OCI-M2 (cell line): ENCODE results near the gene OXA1L.
"Not testable (repeated sequence)": the region's sequence is repeated elsewhere in the genome, so short reads cannot be mapped to it uniquely, and the experiment has no call there.

Experiments
- DNase-seq: peaks from one replicate; lab custom pipeline; 2025; ENCODE audit not compliant: unreplicated experiment; lab: John Stamatoyannopoulos, UW

The OXA1L gene

DNA sequence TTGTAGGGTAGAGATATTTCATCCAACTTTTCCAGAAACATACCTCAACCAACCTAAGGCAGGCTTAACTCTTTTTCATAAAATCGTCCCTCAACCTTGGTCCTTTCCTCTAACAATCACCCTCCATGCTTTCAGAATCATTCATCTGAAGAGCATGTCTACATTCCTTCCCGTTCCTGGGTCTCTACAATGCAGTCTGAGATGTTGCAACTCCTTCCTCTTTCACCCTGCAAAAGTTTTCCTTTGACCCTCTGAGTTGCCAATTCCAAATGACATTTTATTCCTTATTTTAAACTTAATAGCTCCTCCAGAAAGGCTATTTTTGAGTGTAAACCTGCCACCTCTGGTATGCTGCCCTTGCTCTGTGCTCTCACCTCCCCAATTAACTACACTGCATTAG lies 32.0 kb downstream of the OXA1L start:
- DNase-seq: no peak

DNA sequence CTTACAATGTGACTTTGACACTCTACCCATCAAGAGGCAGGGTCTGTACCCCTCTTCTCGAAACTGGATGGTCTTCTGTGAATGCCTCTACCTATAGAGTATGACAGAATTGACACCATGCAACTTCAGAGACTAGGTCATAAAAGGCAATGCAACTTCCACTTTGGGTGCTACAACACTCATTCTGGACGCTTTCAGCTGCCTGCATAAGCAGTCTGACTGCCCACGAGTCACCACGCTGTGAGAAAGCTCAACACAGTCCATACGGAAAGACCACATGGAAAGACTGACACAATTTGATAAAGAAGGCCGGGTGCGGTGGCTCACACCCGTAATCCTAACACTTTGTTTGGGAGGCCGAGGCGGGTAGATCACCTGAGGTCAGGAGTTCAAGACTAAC lies 33.9 kb downstream of the OXA1L start:
- DNase-seq: no peak

DNA sequence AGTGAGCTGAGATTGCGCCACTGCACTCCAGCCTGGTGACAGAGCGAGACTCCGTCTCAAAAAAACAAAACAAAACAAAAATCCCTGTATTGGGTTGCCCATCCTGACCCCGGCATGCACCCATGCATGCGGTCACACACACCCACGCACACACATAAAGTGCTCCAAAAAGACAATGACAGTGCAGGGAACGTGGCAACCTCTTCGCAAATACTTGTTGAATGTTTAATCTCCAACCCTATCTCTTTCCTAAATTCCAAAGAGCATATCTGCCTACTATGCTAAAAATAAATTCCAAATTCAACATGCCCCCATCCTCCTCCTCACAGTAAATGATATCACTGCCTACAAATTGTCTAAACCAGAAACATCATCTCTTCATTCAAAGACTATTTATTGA lies 35.2 kb downstream of the OXA1L start:
- DNase-seq: no peak

DNA sequence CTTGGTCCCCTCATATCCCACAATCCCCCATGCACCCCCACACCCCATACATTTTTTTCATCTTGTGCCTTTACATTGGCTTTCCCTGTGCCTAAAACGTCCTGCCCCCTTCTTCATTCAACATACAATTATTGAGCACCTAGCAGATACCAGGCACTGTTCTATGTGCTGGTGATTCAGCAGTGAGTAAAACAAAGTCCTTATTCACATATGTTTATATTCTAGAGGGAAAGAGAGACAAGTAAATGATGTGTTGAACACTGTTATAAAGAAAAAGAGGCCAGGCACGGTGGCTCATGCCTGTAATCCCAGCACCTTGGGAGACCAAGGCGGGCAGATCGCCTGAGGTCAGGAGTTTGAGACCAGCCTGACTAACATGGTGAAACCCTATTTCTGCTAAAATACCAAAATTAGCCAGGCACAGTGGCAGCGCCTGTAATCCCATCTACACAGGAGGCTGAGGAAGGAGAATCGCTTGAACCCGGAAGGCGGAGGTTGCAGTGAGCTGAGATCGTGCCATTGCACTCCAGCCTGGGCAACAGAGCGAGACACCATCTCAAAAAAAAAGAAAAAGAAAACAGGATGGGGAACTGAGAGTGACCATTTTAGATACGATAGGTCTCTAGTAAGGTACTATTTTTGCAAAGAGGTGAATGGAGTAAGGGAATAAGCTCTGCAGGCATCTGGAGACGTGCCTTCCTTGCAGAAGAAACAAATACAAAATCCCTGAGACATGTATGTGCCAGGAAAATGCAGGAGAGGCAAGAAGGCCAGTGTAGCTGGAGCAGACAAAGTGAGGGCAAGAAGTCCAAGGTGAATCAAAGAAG lies 36.6 kb downstream of the OXA1L start:
- no peak for DNase-seq

DNA sequence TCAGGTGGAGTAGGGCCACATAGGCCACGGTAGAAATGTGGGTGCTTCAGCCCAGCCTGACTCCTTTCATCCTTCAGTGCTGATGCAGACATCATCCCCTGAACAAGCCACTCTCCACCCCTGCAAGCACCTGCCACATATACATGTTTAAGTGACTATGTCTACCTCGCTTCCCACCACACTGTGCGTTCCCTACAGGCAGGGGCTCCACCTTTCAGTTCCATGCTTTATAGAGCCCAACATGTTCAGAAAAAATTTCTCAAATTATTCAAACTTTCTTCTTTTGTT lies 37.1 kb downstream of the OXA1L start:
- DNase-seq: no peak

DNA sequence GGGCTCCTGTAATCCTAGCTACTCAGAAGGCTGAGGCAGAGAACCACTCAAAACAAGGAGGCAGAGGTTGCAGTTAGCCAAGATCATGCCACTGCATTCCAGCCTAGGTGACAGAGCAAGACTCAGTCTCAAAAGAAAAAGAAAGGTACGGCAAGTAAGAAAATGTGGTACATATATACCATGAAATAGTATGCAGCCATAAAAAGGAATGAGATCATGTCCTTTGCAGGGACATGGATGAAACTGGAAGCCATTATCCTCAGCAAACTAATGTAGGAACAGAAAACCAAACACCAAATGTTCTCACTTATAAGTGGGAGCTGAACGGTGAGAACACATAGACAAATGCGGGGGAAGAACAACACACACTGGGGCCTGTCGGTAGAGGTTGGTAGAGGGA lies 38.7 kb downstream of the OXA1L start:
- DNase-seq: not testable (repeated sequence)

DNA sequence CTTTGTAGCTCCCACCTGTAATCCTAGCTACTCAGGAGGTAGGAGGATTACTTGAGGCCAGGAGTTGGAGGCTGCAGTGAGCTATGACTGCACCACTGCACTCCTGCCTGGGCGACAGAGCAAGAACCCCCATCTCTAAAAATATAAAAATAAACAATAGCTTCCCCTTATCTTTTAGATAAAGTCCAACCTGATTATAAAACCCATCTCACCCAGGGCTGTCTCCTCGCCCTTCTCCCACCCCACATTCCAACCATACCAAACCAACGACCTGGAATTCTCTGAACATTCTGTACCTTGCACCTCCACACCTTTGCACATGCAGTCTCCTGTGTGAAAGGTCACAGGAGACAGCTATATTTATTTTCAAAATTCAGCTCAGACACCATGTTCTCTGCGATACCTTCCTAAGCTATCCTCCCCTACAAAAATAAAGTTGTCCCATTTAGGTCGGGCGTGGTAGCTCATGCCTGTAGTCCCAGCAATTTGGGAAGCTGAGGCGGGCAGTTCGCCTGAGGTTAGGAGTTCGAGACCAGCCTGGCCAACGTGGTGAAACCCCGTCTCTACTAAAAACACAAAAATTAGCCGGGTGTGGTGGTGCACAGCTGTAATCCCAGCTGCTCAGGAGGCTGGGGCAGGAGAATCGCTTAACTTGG lies 41.1 kb downstream of the OXA1L start:
- DNase-seq: no peak

DNA sequence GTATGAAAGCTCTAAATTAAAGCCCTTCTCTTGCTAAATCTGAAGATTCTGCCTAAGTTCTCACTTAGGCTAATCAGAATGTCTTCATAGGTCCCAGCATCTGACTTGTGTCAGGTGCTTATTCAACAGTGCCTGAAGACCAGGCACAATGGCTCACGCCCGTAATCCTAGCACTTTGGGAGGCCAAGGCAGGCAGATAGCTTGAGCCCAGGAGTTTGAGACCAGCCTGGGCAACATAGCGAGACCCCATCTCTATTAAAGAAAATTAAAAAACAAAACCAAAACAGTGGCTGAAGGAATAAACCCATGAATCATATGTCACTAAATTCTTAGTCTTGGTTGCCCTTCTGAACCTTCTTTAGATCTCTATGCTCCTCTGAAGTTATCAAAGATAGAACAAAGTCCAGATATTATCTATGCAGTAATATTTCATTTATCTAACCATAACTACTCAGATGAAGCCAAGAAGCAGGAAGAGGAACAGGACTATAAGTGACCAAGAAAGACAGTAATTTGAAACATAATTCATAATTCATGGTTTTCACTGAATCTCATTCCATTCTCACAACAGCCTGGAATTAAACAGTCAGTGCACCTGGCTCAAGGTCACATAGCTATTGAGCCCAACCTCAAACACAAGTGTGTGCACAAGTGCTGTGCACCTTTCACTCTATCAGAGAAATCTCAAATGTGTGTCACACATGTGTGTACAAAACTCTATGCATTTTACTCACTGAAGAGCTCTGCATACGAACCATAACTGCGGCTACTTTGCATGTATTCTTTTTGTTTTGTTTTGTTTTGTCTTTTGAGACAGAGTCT lies 42.1 kb downstream of the OXA1L start:
- no peak for DNase-seq

DNA sequence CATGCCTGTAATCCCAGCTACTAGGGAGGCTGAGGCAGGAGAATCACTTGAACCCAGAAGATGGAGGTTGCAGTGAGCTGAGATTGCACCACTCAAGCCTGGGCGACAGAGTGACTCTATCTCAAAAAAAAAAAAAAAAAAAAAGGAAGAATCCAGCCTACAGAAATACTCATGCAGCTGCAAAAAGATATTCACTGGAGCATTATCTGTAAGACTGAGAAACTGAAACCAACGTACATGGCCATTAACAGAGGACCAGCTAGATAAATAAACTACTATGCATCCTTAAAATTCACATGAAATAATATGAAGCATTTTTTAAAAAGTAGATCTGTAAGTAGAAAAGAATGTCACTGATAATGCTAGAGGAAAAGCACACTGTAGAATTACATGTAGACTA lies 45.2 kb downstream of the OXA1L start:
- no peak for DNase-seq

DNA sequence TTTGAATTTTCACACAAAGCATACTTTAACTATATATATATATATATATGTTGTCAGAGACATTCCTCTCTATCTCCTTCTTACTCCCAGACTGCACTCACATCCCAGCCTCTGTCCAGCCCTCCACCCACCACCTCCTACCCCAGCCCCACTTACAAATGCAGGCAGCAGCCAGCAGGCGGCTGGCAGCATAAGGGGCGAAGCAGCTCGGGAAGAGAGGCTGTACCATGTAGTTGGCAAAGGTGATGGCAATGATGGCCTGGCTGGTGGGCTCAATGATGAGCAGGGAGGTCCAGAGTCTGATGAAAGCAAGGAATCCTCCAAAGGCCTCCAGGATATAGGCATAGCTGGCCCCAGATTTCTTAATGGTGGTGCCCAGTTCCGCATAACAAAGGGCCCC lies 46.3 kb downstream of the OXA1L start:
- no peak for DNase-seq

DNA sequence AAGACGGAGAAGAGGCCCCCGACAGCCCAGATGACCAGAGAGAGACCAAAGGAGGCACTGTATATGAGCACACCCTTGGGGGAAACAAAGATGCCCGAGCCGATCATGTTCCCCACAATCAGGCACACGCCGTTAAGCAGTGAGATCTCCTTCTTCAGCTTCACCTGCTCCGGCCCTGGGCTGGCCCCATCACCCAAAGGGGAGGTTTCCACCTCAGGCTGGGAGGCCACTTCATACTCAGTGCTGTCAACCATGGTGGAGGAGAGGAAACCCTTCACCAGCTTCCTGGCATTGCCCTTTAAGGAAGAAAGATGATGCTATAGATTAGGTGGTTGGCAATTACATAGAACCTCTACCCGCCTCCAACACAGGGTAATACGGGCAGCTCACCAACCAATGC lies 46.7 kb downstream of the OXA1L start:
- DNase-seq: no peak

DNA sequence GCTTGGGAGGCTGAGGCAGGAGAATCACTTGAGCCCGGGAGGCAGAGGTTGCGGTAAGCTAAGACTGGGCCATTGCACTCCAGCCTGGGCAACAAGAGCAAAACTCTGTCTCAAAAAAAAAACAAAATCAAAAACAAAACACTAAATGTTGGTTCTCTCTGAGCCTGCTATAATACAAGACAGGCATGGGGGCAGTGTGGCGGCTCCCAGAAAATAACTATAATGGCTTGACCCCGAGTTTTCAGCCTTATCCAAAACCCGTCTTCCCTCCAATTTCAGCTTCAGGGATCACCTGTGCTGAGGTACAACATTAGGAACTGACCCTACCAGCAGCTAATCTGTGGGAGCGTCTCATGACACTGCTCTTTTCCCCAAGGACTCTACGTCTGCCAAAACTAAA lies 47.9 kb downstream of the OXA1L start:
- DNase-seq: no peak

DNA sequence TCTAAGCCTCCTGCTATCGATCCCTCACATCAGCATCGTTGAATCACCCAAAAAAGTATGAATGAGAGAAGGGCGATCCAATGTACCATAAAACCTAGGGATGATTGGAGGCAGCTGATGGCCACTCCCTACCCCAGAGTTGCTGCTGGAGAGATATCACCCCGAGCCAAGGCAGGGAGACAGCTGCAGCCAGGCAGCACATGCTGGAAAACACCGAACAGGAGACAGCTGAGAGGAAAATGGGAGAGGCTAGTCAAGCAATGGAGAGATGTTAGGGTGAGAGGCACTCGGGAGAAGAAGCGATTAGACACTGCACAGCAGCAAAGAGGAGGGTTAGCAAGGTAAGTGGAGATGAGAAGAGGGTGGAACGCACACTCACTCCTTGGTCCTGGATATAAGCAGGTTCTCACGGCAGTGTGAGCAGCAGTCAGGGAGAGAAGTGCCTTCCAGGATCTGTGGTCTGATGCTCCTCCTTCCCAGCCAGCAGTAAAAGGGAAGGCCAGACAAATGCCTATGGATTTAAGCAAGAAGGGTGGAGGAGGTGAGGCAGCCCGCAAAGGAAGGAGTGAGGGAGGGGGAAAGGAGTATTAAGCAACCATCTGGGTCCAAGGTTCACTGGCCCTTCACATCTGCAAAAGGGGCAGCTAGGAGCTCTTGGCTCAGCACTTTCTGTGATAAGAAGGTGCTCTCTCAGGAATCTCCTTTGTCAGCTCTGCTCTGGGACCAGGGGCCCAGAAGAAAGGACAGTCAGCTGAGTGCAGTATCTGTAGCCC lies 48.6 kb downstream of the OXA1L start, which contains the start of gene SLC7A7:
Gene SLC7A7, minus strand, starts transcription at position 495 of the 773 bp plus-strand sequence. CDS start 2,037 bp downstream, outside the sequence.
- no peak for DNase-seq

DNA sequence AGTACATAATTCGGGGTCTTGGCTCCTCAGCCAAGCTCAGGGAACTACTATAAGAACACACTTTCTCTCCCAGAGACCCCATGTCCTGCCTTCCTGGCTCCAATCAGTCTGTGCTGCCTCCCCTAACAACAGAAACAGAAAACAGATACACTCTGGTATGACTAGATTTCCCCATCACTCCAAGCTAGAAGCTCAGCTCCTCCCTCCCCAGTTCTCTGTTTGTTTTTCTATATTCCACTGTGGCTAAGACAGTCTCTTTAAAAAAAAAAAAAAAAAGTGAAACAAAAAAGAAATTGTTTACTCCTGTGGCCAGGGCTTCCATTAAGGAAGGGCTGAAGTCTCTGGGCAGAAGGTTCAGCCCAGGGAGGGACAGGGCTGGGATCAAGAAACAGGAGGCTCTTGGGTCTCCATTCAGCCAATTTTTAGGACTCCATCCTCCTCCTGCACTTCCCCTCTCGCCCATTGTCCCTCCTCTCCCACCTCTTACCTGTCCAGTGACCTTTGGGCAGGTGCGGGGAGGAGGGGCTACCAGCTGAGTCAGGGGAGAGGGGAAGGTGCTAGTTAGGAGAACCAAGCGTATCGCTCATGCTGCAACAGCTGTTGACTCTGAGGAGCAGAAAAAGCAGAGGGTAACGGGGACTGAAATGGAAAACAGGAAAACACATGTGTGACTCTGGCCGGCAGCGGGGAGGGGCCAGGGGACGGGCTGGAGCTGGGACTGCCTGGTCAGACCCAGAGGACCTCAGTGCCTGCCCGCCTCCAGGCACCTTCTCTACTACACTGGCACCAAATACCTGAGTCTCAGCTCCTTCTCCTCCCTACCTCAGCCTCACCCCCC lies 52.9 kb downstream of the OXA1L start:
- DNase-seq: no peak

DNA sequence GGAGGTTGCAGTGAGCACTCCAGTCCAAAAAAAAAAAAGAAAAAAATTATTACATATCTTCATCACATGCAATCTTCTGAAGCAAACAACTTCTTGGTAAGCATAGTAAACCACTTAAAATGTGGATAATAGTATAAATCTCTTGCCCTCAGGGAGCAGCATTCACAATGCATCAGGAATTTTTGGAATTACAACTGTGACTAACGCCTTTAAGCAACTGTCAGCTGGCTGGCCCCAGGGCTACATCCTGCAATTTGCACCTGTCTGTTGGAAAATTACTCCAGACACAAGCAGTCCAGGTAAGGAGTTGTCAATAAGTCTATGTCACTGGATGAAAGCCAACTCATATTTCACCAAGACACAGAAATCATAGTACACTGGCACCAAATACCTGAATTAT lies 54.2 kb downstream of the OXA1L start:
- DNase-seq: no peak

DNA sequence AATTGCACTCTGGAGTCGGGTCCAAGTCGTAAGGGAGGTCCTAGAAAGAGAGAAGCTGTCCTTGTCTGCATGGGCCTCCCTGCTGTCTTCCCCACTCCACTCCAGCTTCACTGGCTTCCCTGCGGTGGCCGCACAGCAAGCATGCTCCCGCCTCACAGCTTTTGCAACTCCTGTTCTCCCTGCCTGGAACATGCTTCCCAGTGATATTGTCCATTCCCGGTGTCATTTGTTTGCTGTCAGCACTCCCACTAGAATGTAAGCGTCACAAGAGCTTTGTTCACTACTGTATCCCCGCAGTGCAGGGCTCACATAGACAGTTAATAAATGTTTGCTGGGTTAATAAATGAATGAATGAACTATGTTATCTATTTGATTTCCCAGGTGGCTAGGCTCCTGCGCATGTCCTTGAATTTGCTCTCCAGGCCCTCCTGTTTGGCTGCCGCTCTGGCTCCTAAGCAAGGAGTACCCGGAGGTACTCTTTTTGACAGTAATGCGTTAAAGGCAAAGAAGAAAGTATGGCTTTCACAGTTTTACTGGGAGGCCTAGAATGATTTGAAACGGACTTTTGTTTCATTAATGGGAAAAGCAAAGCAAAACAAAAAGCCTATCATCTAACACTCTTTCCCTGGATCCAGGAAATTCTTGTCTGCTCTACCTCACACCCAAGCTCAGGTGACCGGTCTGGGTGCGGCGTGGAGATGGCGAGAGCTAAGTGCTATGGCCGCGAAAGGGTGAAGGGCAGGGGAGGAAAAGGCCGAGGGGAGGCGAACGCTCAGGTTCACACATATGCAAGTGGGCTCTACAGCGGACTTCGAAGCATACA lies 54.9 kb downstream of the OXA1L start:
- DNase-seq: no peak

DNA sequence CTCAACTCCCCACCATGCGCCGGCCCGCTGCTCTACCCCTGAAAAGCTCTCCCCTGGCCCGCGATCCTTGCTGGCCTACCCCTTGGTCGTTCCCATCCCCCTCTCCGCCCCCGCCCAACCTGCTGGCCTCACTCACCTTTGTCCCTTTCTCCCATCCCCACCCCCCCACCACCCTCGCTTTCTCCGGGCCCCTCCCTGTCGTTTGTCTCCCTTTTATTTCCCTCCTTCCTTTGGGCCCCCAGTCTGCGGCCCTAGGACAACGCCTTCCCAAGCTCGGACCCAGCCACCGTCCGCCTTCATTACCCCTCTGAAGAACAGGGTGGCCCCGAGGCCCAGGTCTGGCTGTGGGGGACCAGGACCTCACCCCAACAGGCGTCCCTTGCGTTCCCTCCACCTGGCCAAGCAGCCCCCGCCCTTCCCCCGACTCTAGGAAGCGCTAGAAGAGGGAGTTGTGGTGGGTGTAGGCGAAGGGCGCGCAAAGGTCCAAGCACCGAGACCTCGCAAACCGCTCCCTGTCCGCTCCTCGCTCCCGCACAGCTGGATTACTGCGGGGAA lies 55.6 kb downstream of the OXA1L start:
- no peak for DNase-seq
